K562 (cell line): ENCODE measurements around the gene NUMB. TPM values are rescaled to one million over a fixed set of nuclear protein-coding genes. Genes with fewer than 3 reads are reported as not detected.

Experiments
- ATAC-seq: fragments of 200-7000 bp; cut with Tn5 transposase; 3 replicates; pipeline ENCODE4 v1.9.1; 2020; ENCODE audit warnings: moderate library complexity
- BruUV-seq: library from RNA; stranded (reverse); fragments of 400-500 nt; replicated peaks from 2 replicates; lab custom pipeline; 2021; lab: Mats Ljungman, UMichigan
- CTCF ChIA-PET: fragments of 300-600 bp; formaldehyde crosslinking; extraction: SDS; loops from one replicate; lab custom pipeline; 2021; ENCODE audit warnings: low intra/inter-chr PET ratio; lab: Yijun Ruan, JAX
- POLR2A ChIA-PET: fragments of 300-600, 350-650 bp; sonication (Branson Sonifier 250); formaldehyde crosslinking; extraction: SDS; loops from one replicate; lab custom pipeline; 2021; ENCODE audit warnings: antibody characterized with exemption, inconsistent platforms; lab: Yijun Ruan, JAX
- DNase-seq, 4 experiments: peaks; one replicate each; pipeline versions ENCODE4 v3.0.0 to v3.0.0-alpha.2; 2011 to 2018; ENCODE audit warnings: low spot score in 3 of 4, mixed read lengths in 3 of 4; ENCODE audit errors: extremely low read depth in 1 of 4
- FAIRE-seq: peaks from 2 replicates; lab custom pipeline; 2011; peaks lifted over from hg19 to GRCh38; lab: Jason Lieb, UNC
- H2AFZ ChIP-seq: 2 replicates; pipeline ENCODE4 v1.6.0; 2011; ENCODE audit warnings: low read depth, low read length, control low read depth, inconsistent platforms
- H3K27ac ChIP-seq: fragments of 200-600 bp; 3 replicates; pipeline ENCODE4 v1.8.0; 2011; ENCODE audit warnings: low read depth, mild to moderate bottlenecking, control low read depth, inconsistent platforms, low read length, moderate library complexity, mixed read lengths; ENCODE audit errors: extremely low read depth
- H3K27me3 ChIP-seq, 2 experiments: fragments of 300-600 bp in 1 of 2; 2 replicates in 1 of 2; 3 replicates in 1 of 2; pipeline versions ENCODE4 v1.6.0 to v1.8.0; 2011; ENCODE audit warnings: inconsistent platforms in 2 of 2, low read length in 2 of 2, mild to moderate bottlenecking in 1 of 2, mixed read lengths in 1 of 2, moderate library complexity in 1 of 2; ENCODE audit not compliant: control insufficient read depth in 2 of 2, insufficient read depth in 2 of 2
- H3K36me3 ChIP-seq: fragments of 300-600 bp; 3 replicates; pipeline ENCODE4 v1.8.0; 2011; ENCODE audit warnings: mild to moderate bottlenecking, low read length, inconsistent platforms; ENCODE audit not compliant: control insufficient read depth, insufficient read depth
- H3K4me1 ChIP-seq, 2 experiments: fragments of 200-600 bp in 1 of 2; replicated peaks in 1 of 2; 2 replicates in 1 of 2; 3 replicates in 1 of 2; pipeline versions ENCODE4 v1.5.1 to v1.8.0; 2011; ENCODE audit warnings: inconsistent platforms in 2 of 2, low read length in 2 of 2, mild to moderate bottlenecking in 1 of 2, mixed read lengths in 1 of 2, moderate library complexity in 1 of 2; ENCODE audit not compliant: control insufficient read depth in 2 of 2, insufficient read depth in 2 of 2
- H3K4me2 ChIP-seq: 2 replicates; pipeline ENCODE4 v1.6.1; 2011; ENCODE audit warnings: low read length, control low read depth, inconsistent platforms, mixed read lengths; ENCODE audit not compliant: insufficient read depth
- H3K4me3 ChIP-seq: fragments of 200-600 bp; sonication (generic), shearing (Covaris generic); 2 replicates; pipeline ENCODE4 v1.5.1; 2016; ENCODE audit warnings: control low read depth, inconsistent platforms
- H3K79me2 ChIP-seq: fragments of 200-600 bp; 3 replicates; pipeline ENCODE4 v1.8.0; 2011; ENCODE audit warnings: low read length, inconsistent platforms; ENCODE audit not compliant: control insufficient read depth, insufficient read depth
- H3K9ac ChIP-seq, 2 experiments: 2 replicates each; pipeline versions ENCODE4 v1.6.0 to v1.6.1; 2011; ENCODE audit warnings: low read depth in 2 of 2, low read length in 2 of 2, control low read depth in 1 of 2, inconsistent platforms in 1 of 2, mild to moderate bottlenecking in 1 of 2, mixed read lengths in 1 of 2; ENCODE audit not compliant: insufficient read depth in 1 of 2
- H3K9me1 ChIP-seq: one replicate; pipeline ENCODE4 v1.6.0; 2011; ENCODE audit warnings: inconsistent platforms, mild to moderate bottlenecking, low read length, moderate library complexity; ENCODE audit not compliant: control insufficient read depth, insufficient read depth
- H3K9me3 ChIP-seq: replicated peaks from 2 replicates; pipeline ENCODE4 v1.5.1; 2011; ENCODE audit warnings: low read depth, low read length, inconsistent platforms; ENCODE audit not compliant: control insufficient read depth, insufficient read depth
- H4K20me1 ChIP-seq: replicated peaks from 2 replicates; pipeline ENCODE4 v1.6.1; 2011; ENCODE audit warnings: low read length, inconsistent platforms, mixed read lengths; ENCODE audit not compliant: control insufficient read depth, insufficient read depth
- CLOCK ChIP-seq: fragments of 250-450 bp; sonication (Bioruptor Pico); IDR thresholded peaks from 2 replicates; pipeline ENCODE4 v1.4.0; 2020; ENCODE audit warnings: mild to moderate bottlenecking, moderate library complexity, borderline replicate concordance
- EP300 ChIP-seq: IDR thresholded peaks from 2 replicates; pipeline ENCODE4 v1.6.1; 2012; ENCODE audit warnings: low read length, improper control_type of control experiment
- ERF ChIP-seq: fragments of 450-650 bp; formaldehyde crosslinking; IDR thresholded peaks from 2 replicates; pipeline ENCODE4 v1.4.0; 2020; ENCODE audit warnings: mild to moderate bottlenecking, mixed read lengths
- EZH2 ChIP-seq: IDR thresholded peaks from 2 replicates; pipeline ENCODE4 v1.6.1; 2012; ENCODE audit warnings: low read depth, mild to moderate bottlenecking, inconsistent platforms, low read length, borderline replicate concordance
- HNRNPK ChIP-seq: fragments of 200-400 bp; formaldehyde crosslinking; IDR thresholded peaks from one replicate; pipeline ENCODE4 v1.6.1; 2018; ENCODE audit warnings: mild to moderate bottlenecking, low read depth, low read length; ENCODE audit not compliant: poor library complexity, severe bottlenecking
- MYNN ChIP-seq, 2 experiments: sonication (generic); formaldehyde crosslinking in 1 of 2; IDR thresholded peaks; 2 replicates each; pipeline versions ENCODE4 v1.5.0 to v1.6.1; 2016 to 2020; ENCODE audit warnings: antibody characterized with exemption in 1 of 2, missing genetic modification reagents in 1 of 2
- NELFE ChIP-seq: IDR thresholded peaks from 2 replicates; pipeline ENCODE4 v1.6.1; 2011; ENCODE audit warnings: mild to moderate bottlenecking; ENCODE audit not compliant: insufficient read depth, insufficient read length
- PTTG1 ChIP-seq: fragments of 450-650 bp; IDR thresholded peaks from 2 replicates; pipeline ENCODE4 v1.6.1; 2016; ENCODE audit warnings: low read depth, mild to moderate bottlenecking, missing genetic modification characterization, missing compliant biosample characterization
- RBM22 ChIP-seq: fragments of 200-400 bp; formaldehyde crosslinking; IDR thresholded peaks from 2 replicates; pipeline ENCODE4 v1.6.1; 2018; ENCODE audit warnings: low read length, low read depth; ENCODE audit not compliant: poor library complexity, severe bottlenecking
- SMAD2 ChIP-seq: fragments of 150-350 bp; IDR thresholded peaks from 2 replicates; pipeline ENCODE4 v1.6.1; 2014; ENCODE audit warnings: low read depth, mild to moderate bottlenecking, low read length
- SMAD3 ChIP-seq: fragments of 450-650 bp; formaldehyde crosslinking; conservative IDR thresholded peaks from 2 replicates; pipeline ENCODE4 v1.4.0; 2020; ENCODE audit warnings: mild to moderate bottlenecking
- SMC3 ChIP-seq: conservative IDR thresholded peaks from 2 replicates; pipeline ENCODE4 v1.6.1; 2011; ENCODE audit warnings: low read depth, low read length, improper control_type of control experiment; ENCODE audit not compliant: insufficient read depth
- TCF3 ChIP-seq: sonication (generic); formaldehyde crosslinking; IDR thresholded peaks from 2 replicates; pipeline ENCODE4 v1.4.0; 2020; ENCODE audit warnings: mild to moderate bottlenecking, missing genetic modification reagents
- ZFP36 ChIP-seq: fragments of 150-350 bp; IDR thresholded peaks from 2 replicates; pipeline ENCODE4 v1.6.1; 2018; ENCODE audit warnings: low read length, low read depth; ENCODE audit not compliant: partially characterized antibody
- ZNF263 ChIP-seq: sonication (generic); formaldehyde crosslinking; IDR thresholded peaks from 2 replicates; pipeline ENCODE4 v1.8.0; 2022; ENCODE audit warnings: mild to moderate bottlenecking, missing genetic modification reagents, borderline replicate concordance
- WGBS: fragments of 100-300 bp; shearing (Covaris generic); methylation state at CpG from one replicate; pipeline ENCODE4 v1.1.6; 2016; ENCODE audit warnings: low coverage, mixed read lengths; ENCODE audit not compliant: insufficient coverage; ENCODE audit errors: missing lambda C conversion rate; 5-methylcytosine and 5-hydroxymethylcytosine counted together
- in situ Hi-C: fragments of 300-500 bp; cut with MboI; formaldehyde crosslinking; loops from 4 replicates; pipeline ENCODE4 v1.15.0; 2018; ENCODE audit warnings: inconsistent platforms, mixed read lengths
- intact Hi-C: fragments of 100-400 bp; cut with micrococcal nuclease; formaldehyde crosslinking; loops from 2 replicates; pipeline ENCODE4 v1.14.2; 2022
- polyA plus RNA-seq, 8 experiments: library from polyadenylated mRNA; depleted of rRNA in 4 of 8; stranded (reverse) in 5 of 8; unstranded in 3 of 8; fragments of >200 nt; fragmentation: Nextera tagmentation in 2 of 8; fragmentation: Illumina TruSeq in 1 of 8; extraction: Ambion mirVana in 2 of 8; extraction: Trizol in 1 of 8; gene quantifications; 2 replicates each; pipeline versions ENCODE4 v1.2.1 to v1.2.3, GENCODE V29; 2011 to 2014; ENCODE audit warnings: inconsistent platforms in 1 of 8, missing spikeins in 1 of 8
- total RNA-seq, 7 experiments: library from RNA; depleted of rRNA in 6 of 7; stranded (reverse); fragments of >200 nt in 6 of 7; fragmentation: Illumina TruSeq in 2 of 7; extraction: Trizol in 2 of 7; gene quantifications; 2 replicates each; pipeline versions ENCODE4 v1.2.1 to v1.2.3, GENCODE V29; 2011 to 2021; ENCODE audit warnings: low replicate concordance in 1 of 7

NUMB gene
- total and polyA plus RNA-seq, 9 of the 15 experiments (the other 6 are each of a cell fraction or from before 2014, with no cell fraction given) = 13.5 to 54.0 (median 32.3) TPM

- BruUV-seq = no TSS peak
- CTCF ChIA-PET = no interaction called here
- H2AFZ ChIP-seq = no peak overlapping the region
- intact Hi-C loops (no loop called here), in situ Hi-C loops (no loop called here)
- no peaks in the 10 kb centered on the region for H3K27me3 ChIP-seq
- no peaks in the 10 kb centered on the region for H3K9me3 ChIP-seq
- FAIRE-seq (no peak), ATAC-seq (no peak), DNase-seq (no peak)
- no peak overlapping the region for H3K4me3 ChIP-seq
- POLR2A ChIA-PET = no interaction called here
- no peak overlapping the region for H3K27ac ChIP-seq
- no peak overlapping the region for H3K9ac ChIP-seq
- H4K20me1 ChIP-seq = no peaks in the 10 kb centered on the region
- WGBS = 85% methylated on average over 6 of the region's 7 CpGs
- no peaks in the 10 kb centered on the region for H3K4me1 ChIP-seq
- TF ChIP-seq CLOCK (CRISPR knock-in tag) = no peak
- peaks cover 75% of the 10 kb centered on the region for H3K79me2 ChIP-seq
- H3K4me2 ChIP-seq = no peak overlapping the region
- no peaks in the 10 kb centered on the region for H3K9me1 ChIP-seq
- no peaks in the 10 kb centered on the region; the same call in 2 of the 3 replicates for H3K36me3 ChIP-seq
Observed at GRCh38 chr14:73441286-73441685, 17.1 kb downstream of the NUMB start.

GRCh38 chr14:73438993-73439392 is 19.4 kb downstream of the NUMB start:
- DNase-seq (no peak), ATAC-seq (no peak), FAIRE-seq (no peak)
- BruUV-seq = no TSS peak
- H3K9me1 ChIP-seq = no peaks in the 10 kb centered on the region
- in situ Hi-C loops = no loop called here
- no peaks in the 10 kb centered on the region for H4K20me1 ChIP-seq
- POLR2A ChIA-PET = no interaction called here
- intact Hi-C loops = no loop called here
- H3K27me3 ChIP-seq = no peaks in the 10 kb centered on the region
- H3K9ac ChIP-seq = no peak overlapping the region
- peaks cover 72% of the 10 kb centered on the region for H3K79me2 ChIP-seq
- WGBS = 54% methylated on average over 2 of the region's 2 CpGs
- no peak overlapping the region for H2AFZ ChIP-seq
- H3K4me1 ChIP-seq = no peaks in the 10 kb centered on the region
- CTCF ChIA-PET = no interaction called here
- H3K27ac ChIP-seq = no peak overlapping the region
- no peak overlapping the region for H3K4me3 ChIP-seq
- H3K9me3 ChIP-seq = no peaks in the 10 kb centered on the region
- no peaks in the 10 kb centered on the region; the same call in 2 of the 3 replicates for H3K36me3 ChIP-seq
- no peak overlapping the region for H3K4me2 ChIP-seq
- TF ChIP-seq ZFP36 (no peak), ZNF263 (CRISPR knock-in tag) (no peak), RBM22 (no peak), SMC3 (no peak), MYNN (IDR thresholded peaks at IDR 0.05) (no peak), MYNN (CRISPR knock-in tag; IDR thresholded peaks at IDR 0.05) (no peak), NELFE (no peak), SMAD3 (no peak), PTTG1 (tag) (no peak), TCF3 (CRISPR knock-in tag) (no peak), EP300 (no peak), ERF (CRISPR knock-in tag) (no peak), HNRNPK (no peak), SMAD2 (no peak), EZH2 (no peak)
